HEK293 (cell line): Measurements from ENCODE around the gene PPM1L.

Source experiments
- CTCF ChIP-seq: fragments of 450-650 bp; formaldehyde crosslinking; IDR thresholded peaks from 2 replicates; pipeline ENCODE4 v1.5.1; 2016; ENCODE audit warnings: missing biosample characterization, missing genetic modification characterization
- ZNF302 ChIP-seq: fragments of 450-650 bp; formaldehyde crosslinking; IDR thresholded peaks from 2 replicates; pipeline ENCODE4 v1.5.1; 2016; ENCODE audit warnings: missing biosample characterization, missing genetic modification characterization, low read depth
- ZNF335 ChIP-seq: fragments of 450-650 bp; formaldehyde crosslinking; conservative IDR thresholded peaks from 2 replicates; pipeline ENCODE4 v1.5.1; 2016; ENCODE audit warnings: missing biosample characterization, missing genetic modification characterization

- TF ChIP-seq ZNF302 (no peak), CTCF (tag by site-specific recombination) (no peak), ZNF335 (tag by site-specific recombination) (no peak)
These were observed 86.3 kb downstream of the PPM1L start for GRCh38 chr3:160842021-160843005.
